ENCODE results near the gene CFAP251. TPM values are rescaled to one million over a fixed set of nuclear protein-coding genes. Genes with fewer than 3 reads are reported as not detected.

CFAP251 gene
- total and polyA plus RNA-seq, 2 of the 13 experiments (the other 11 are each of a cell fraction or from before 2014, with no cell fraction given), result 0.30 to 0.42 TPM

DNA sequence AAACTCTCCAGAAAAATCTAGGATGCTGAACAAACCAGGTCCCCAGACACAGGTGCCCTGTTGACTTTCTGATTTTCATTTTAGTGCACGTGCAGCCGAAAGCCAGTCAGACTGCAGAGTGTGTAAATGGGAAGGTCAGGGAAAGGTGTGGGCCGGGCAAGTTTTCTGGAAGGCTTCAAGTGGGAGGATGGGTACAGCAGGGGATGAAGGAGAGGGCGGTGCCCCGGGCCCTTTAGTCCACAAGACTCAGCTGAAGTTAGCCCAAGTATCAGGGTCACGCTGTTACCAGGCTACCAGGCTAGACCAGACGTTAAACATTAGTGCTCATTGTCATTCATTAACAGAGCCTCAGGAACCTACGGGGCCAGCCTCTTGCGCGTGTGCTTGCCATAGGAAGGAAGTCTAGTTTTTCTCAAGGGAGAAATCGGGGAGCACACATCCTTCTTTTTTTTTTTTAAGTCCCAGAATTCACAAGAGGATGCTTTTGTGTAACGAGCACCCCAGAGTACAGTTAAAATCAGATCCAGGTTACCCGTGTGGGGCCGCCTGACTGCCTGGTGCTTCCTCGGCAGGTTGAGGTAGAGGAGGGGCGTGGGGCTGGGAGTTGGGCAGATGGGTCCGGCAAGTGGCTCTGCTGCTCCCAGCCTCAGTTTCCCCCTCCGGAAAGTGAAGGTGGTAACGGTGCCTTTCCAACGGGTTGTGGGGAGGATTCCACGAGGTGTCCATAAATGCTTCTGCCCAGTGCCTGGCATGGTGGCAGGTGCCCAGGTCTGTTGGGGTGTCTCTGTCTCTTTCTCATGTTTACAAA lies 122.4 kb downstream of the CFAP251 start (continued):
- no peak for TF ChIP-seq CC2D1A (CRISPR knock-in tag; IDR thresholded peaks at IDR 0.05)
- no peak for TF ChIP-seq TCF7L2 (IDR thresholded peaks at IDR 0.05; ENCODE audit: low read depth, low read length)
- TF ChIP-seq HDAC1 (CRISPR knock-in tag; IDR thresholded peaks at IDR 0.05), result no peak
- no peak for TF ChIP-seq PTBP1 (IDR thresholded peaks at IDR 0.05; ENCODE audit: low read depth, low read length, poor library complexity, severe bottlenecking)
- no peak for TF ChIP-seq REPIN1 (CRISPR knock-in tag; IDR thresholded peaks at IDR 0.05; ENCODE audit: borderline replicate concordance, low read depth)
- TF ChIP-seq ZBTB44 (CRISPR knock-in tag; IDR thresholded peaks at IDR 0.05), result no peak
- no peak for TF ChIP-seq ZNF615 (CRISPR knock-in tag; IDR thresholded peaks at IDR 0.05; ENCODE audit: borderline replicate concordance)
- no peak for TF ChIP-seq NFYC (CRISPR knock-in tag; IDR thresholded peaks at IDR 0.05)
- TF ChIP-seq SMC3 (IDR thresholded peaks at IDR 0.05; ENCODE audit: low read length), result no peak
- no peak for TF ChIP-seq NFIB (CRISPR knock-in tag; IDR thresholded peaks at IDR 0.05; ENCODE audit: borderline replicate concordance)
- no peak for TF ChIP-seq TAF15 (IDR thresholded peaks at IDR 0.05; ENCODE audit: low read depth, low read length, poor library complexity, severe bottlenecking)
- TF ChIP-seq NCOA5 (CRISPR knock-in tag; IDR thresholded peaks at IDR 0.05), result no peak
- TF ChIP-seq ZIK1 (CRISPR knock-in tag; IDR thresholded peaks at IDR 0.05; ENCODE audit: borderline replicate concordance, low read depth), result no peak
- TF ChIP-seq ZNF20 (CRISPR knock-in tag; IDR thresholded peaks at IDR 0.05), result no peak
- no peak for TF ChIP-seq ZNF605 (CRISPR knock-in tag; IDR thresholded peaks at IDR 0.05)
- TF ChIP-seq ZNF841 (CRISPR knock-in tag; IDR thresholded peaks at IDR 0.05; ENCODE audit: borderline replicate concordance), result no peak
- TF ChIP-seq, protein P1, sequence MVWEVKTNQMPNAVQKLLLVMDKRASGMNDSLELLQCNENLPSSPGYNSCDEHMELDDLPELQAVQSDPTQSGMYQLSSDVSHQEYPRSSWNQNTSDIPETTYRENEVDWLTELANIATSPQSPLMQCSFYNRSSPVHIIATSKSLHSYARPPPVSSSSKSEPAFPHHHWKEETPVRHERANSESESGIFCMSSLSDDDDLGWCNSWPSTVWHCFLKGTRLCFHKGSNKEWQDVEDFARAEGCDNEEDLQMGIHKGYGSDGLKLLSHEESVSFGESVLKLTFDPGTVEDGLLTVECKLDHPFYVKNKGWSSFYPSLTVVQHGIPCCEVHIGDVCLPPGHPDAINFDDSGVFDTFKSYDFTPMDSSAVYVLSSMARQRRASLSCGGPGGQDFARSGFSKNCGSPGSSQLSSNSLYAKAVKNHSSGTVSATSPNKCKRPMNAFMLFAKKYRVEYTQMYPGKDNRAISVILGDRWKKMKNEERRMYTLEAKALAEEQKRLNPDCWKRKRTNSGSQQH (CRISPR knock-in tag; IDR thresholded peaks at IDR 0.05; ENCODE audit: low read depth), result no peak
- TF ChIP-seq TFE3 (CRISPR knock-in tag; IDR thresholded peaks at IDR 0.05), result 0 out of 2 replicates have a peak, but pooled peaks have one; percentile 10
- no peak for TF ChIP-seq TBP (CRISPR knock-in tag; IDR thresholded peaks at IDR 0.05)
- TF ChIP-seq NR2F2 (IDR thresholded peaks at IDR 0.05; ENCODE audit: borderline replicate concordance, low read depth), result no peak
- TF ChIP-seq, protein P2, sequence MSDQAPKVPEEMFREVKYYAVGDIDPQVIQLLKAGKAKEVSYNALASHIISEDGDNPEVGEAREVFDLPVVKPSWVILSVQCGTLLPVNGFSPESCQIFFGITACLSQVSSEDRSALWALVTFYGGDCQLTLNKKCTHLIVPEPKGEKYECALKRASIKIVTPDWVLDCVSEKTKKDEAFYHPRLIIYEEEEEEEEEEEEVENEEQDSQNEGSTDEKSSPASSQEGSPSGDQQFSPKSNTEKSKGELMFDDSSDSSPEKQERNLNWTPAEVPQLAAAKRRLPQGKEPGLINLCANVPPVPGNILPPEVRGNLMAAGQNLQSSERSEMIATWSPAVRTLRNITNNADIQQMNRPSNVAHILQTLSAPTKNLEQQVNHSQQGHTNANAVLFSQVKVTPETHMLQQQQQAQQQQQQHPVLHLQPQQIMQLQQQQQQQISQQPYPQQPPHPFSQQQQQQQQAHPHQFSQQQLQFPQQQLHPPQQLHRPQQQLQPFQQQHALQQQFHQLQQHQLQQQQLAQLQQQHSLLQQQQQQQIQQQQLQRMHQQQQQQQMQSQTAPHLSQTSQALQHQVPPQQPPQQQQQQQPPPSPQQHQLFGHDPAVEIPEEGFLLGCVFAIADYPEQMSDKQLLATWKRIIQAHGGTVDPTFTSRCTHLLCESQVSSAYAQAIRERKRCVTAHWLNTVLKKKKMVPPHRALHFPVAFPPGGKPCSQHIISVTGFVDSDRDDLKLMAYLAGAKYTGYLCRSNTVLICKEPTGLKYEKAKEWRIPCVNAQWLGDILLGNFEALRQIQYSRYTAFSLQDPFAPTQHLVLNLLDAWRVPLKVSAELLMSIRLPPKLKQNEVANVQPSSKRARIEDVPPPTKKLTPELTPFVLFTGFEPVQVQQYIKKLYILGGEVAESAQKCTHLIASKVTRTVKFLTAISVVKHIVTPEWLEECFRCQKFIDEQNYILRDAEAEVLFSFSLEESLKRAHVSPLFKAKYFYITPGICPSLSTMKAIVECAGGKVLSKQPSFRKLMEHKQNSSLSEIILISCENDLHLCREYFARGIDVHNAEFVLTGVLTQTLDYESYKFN (CRISPR knock-in tag; conservative IDR thresholded peaks at IDR 0.05), result peak; percentile 61
- no peak for TF ChIP-seq ZNF790 (CRISPR knock-in tag; IDR thresholded peaks at IDR 0.05; ENCODE audit: borderline replicate concordance)
